ENCODE measurements around the gene SNTB2. TPM values are rescaled to one million over a fixed set of nuclear protein-coding genes. Genes with fewer than 3 reads are reported as not detected.

The SNTB2 gene
- total and polyA plus RNA-seq, 2 donors (not counting 3 experiments of a cell fraction or from before 2014, with no cell fraction given), result 24.9 to 73.7 TPM

GRCh38 chr16:69182730-69183416 lies 4.1 kb upstream of the SNTB2 start:
- Histone ChIP-seq H3K4me2 (ENCODE audit: insufficient read depth, low read length) (no peak overlapping the region), H3K9me3 (replicated peaks; ENCODE audit: control insufficient read depth, insufficient read depth, low read length) (no peaks in the 10 kb centered on the region), H3K79me2 (ENCODE audit: control insufficient read depth, insufficient read depth, low read length) (peaks cover 5% of the 10 kb centered on the region), H3K27ac (ENCODE audit: insufficient read depth, low read depth, low read length) (no peak overlapping the region), H3K9ac (replicated peaks; ENCODE audit: extremely low read depth, insufficient read depth, low read length) (no peak overlapping the region), H3K36me3 (ENCODE audit: control insufficient read depth in 2 of 2, extremely low read depth in 1 of 2, insufficient read depth in 2 of 2, low read length in 2 of 2) (no peaks in the 10 kb centered on the region), H4K20me1 (replicated peaks; ENCODE audit: control insufficient read depth, extremely low read depth, insufficient read depth, low read length) (no peaks in the 10 kb centered on the region), H3K9me1 (replicated peaks; ENCODE audit: control insufficient read depth, extremely low read depth, insufficient read depth, low read length) (no peaks in the 10 kb centered on the region), H3K27me3 (ENCODE audit: control insufficient read depth in 2 of 2, insufficient read depth in 2 of 2, low read length in 2 of 2) (no peaks in the 10 kb centered on the region), H3K4me1 (ENCODE audit: control insufficient read depth, extremely low read depth, insufficient read depth, low read length) (peaks cover 18% of the 10 kb centered on the region), H3K4me3 (replicated peaks in 1 of 3; ENCODE audit: insufficient read depth in 1 of 3, low read depth in 1 of 3, low read length in 3 of 3) (no peak overlapping the region), H2AFZ (ENCODE audit: low read depth, low read length) (no peak overlapping the region)
- dilution Hi-C loops (cut with MboI; ENCODE audit: extremely low pct_ligation_motif_present, low sequenced_read_pairs), result no loop called here
- ChIA-PET CTCF (interaction anchor here (2.0 to 2.9 kb wide), 3 partner anchors 16 to 32 kb away, joined by 6 to 9 read pairs (median 9); no protein-coding TSS in a partner anchor), POLR2A (no interaction called here)
- BruUV-seq (replicated peaks), result no TSS peak
- no peak for FAIRE-seq
- TF ChIP-seq FOS (IDR thresholded peaks at IDR 0.05; ENCODE audit: borderline replicate concordance, insufficient read depth, low read length) (no peak), CTCF (IDR thresholded peaks at IDR 0.05; ENCODE audit: extremely low read depth in 1 of 2, insufficient read depth in 1 of 2, low read depth in 1 of 2, low read length in 2 of 2) (no peak), GATA2 (IDR thresholded peaks at IDR 0.05; ENCODE audit: insufficient read depth, insufficient read length, low read depth, low read length) (no peak), POLR2A (IDR thresholded peaks at IDR 0.05; ENCODE audit: low read depth, low read length) (no peak), JUN (IDR thresholded peaks at IDR 0.05; ENCODE audit: borderline replicate concordance, insufficient read depth, insufficient read length, low read depth) (no peak), EZH2 (IDR thresholded peaks at IDR 0.05; ENCODE audit: borderline replicate concordance, low read depth, low read length, severe bottlenecking) (no peak), MAX (IDR thresholded peaks at IDR 0.05; ENCODE audit: insufficient read depth, insufficient read length) (no peak), MYC (IDR thresholded peaks at IDR 0.05; ENCODE audit: low read depth, low read length) (no peak), POLR2AphosphoS5 (IDR thresholded peaks at IDR 0.05; ENCODE audit: insufficient read depth, low read depth, low read length) (no peak)
- DNase-seq (ENCODE audit: low read depth, low spot score), result no peak
- intact Hi-C loops (cut with micrococcal nuclease), result no loop called here

Data from endothelial cell of umbilical vein (primary cell).